Liver (tissue), 9 donors: ENCODE measurements around the gene COMMD10. TPM values are rescaled to one million over a fixed set of nuclear protein-coding genes. Genes with fewer than 3 reads are reported as not detected.

ENCODE experiments used
- DNase-seq: peaks from one replicate; pipeline ENCODE4 v3.0.0-alpha.2; 2017; ENCODE audit warnings: low spot score
- H3K27ac ChIP-seq, 2 donors: one replicate each; pipeline ENCODE4 v1.7.0; 2013; ENCODE audit warnings: inconsistent platforms in 2 of 2, low read length in 2 of 2, control low read depth in 1 of 2, low read depth in 1 of 2, mild to moderate bottlenecking in 1 of 2
- H3K27me3 ChIP-seq, 4 donors: one replicate each; pipeline versions ENCODE4 v1.6.1 to v1.7.0; 2013; ENCODE audit warnings: low read length in 3 of 4, inconsistent platforms in 1 of 4, mild to moderate bottlenecking in 1 of 4, moderate library complexity in 1 of 4; ENCODE audit not compliant: control insufficient read depth in 4 of 4, insufficient read depth in 4 of 4
- H3K36me3 ChIP-seq, 4 donors: one replicate each; pipeline versions ENCODE4 v1.6.1 to v1.7.0; 2013; ENCODE audit warnings: low read length in 3 of 4, mild to moderate bottlenecking in 3 of 4, low read depth in 1 of 4, moderate library complexity in 1 of 4; ENCODE audit not compliant: control insufficient read depth in 4 of 4, insufficient read depth in 3 of 4
- H3K4me1 ChIP-seq, 4 donors: one replicate each; pipeline versions ENCODE4 v1.6.1 to v1.7.0; 2013; ENCODE audit warnings: low read length in 3 of 4, mild to moderate bottlenecking in 3 of 4, moderate library complexity in 1 of 4; ENCODE audit not compliant: control insufficient read depth in 4 of 4, insufficient read depth in 4 of 4
- H3K4me3 ChIP-seq, 3 donors: one replicate each; pipeline versions ENCODE4 v1.6.1 to v1.7.0; 2013; ENCODE audit warnings: low read length in 3 of 3, control low read depth in 1 of 3, low read depth in 1 of 3, mild to moderate bottlenecking in 1 of 3
- H3K9ac ChIP-seq, 2 donors: one replicate each; pipeline ENCODE4 v1.7.0; 2013; ENCODE audit warnings: low read length in 2 of 2, mild to moderate bottlenecking in 2 of 2, moderate library complexity in 2 of 2, control low read depth in 1 of 2, low read depth in 1 of 2
- H3K9me3 ChIP-seq, 4 donors: one replicate each; pipeline versions ENCODE4 v1.6.1 to v1.7.0; 2013; ENCODE audit warnings: low read length in 3 of 4; ENCODE audit not compliant: control insufficient read depth in 4 of 4
- ATF3 ChIP-seq: IDR thresholded peaks from 2 replicates; pipeline ENCODE4 v1.6.1; 2016; ENCODE audit warnings: antibody characterized with exemption
- CTCF ChIP-seq: fragments of 150-350 bp; IDR thresholded peaks from 2 replicates; pipeline ENCODE4 v1.5.1; 2017; ENCODE audit warnings: improper control_type of control experiment, low read depth, low read length; ENCODE audit not compliant: missing input control
- FOXA1 ChIP-seq: IDR thresholded peaks from 2 replicates; pipeline ENCODE4 v1.6.1; 2016; ENCODE audit warnings: antibody characterized with exemption
- FOXA2 ChIP-seq: IDR thresholded peaks from 2 replicates; pipeline ENCODE4 v1.6.1; 2016; ENCODE audit warnings: antibody characterized with exemption
- GABPA ChIP-seq, 2 donors: IDR thresholded peaks in 1 of 2; conservative IDR thresholded peaks in 1 of 2; 2 replicates each; pipeline ENCODE4 v1.6.1; 2016; ENCODE audit warnings: antibody characterized with exemption in 2 of 2, mild to moderate bottlenecking in 1 of 2, moderate library complexity in 1 of 2
- HNF4A ChIP-seq, 2 donors: conservative IDR thresholded peaks; 2 replicates each; pipeline ENCODE4 v1.6.1; 2016; ENCODE audit warnings: antibody characterized with exemption in 2 of 2, mild to moderate bottlenecking in 2 of 2
- HNF4G ChIP-seq: IDR thresholded peaks from 2 replicates; pipeline ENCODE4 v1.6.1; 2016; ENCODE audit warnings: antibody characterized with exemption
- JUND ChIP-seq, 2 donors: IDR thresholded peaks; 2 replicates each; pipeline ENCODE4 v1.6.1; 2016; ENCODE audit warnings: antibody characterized with exemption in 2 of 2
- MAX ChIP-seq: IDR thresholded peaks from 2 replicates; pipeline ENCODE4 v1.6.1; 2016; ENCODE audit warnings: antibody characterized with exemption
- NR2F2 ChIP-seq: IDR thresholded peaks from 2 replicates; pipeline ENCODE4 v1.6.1; 2016; ENCODE audit warnings: antibody characterized with exemption
- RAD21 ChIP-seq, 2 donors: IDR thresholded peaks; 2 replicates each; pipeline ENCODE4 v1.6.1; 2016; ENCODE audit warnings: antibody characterized with exemption in 2 of 2, mild to moderate bottlenecking in 2 of 2
- RXRA ChIP-seq, 2 donors: IDR thresholded peaks; 2 replicates each; pipeline ENCODE4 v1.6.1; 2017 to 2018; ENCODE audit warnings: antibody characterized with exemption in 2 of 2, mild to moderate bottlenecking in 1 of 2
- SP1 ChIP-seq: IDR thresholded peaks from 2 replicates; pipeline ENCODE4 v1.6.1; 2018; ENCODE audit warnings: antibody characterized with exemption, mild to moderate bottlenecking
- ZBTB33 ChIP-seq: IDR thresholded peaks from 2 replicates; pipeline ENCODE4 v1.6.1; 2016; ENCODE audit warnings: antibody characterized with exemption
- WGBS: extraction: QIAGEN DNeasy Blood & Tissue Kit; methylation state at CpG from one replicate; pipeline ENCODE4 v1.1.7; 2013; 5-methylcytosine and 5-hydroxymethylcytosine counted together
- polyA plus RNA-seq, 2 donors: library from polyadenylated mRNA; stranded (reverse) in 1 of 2; unstranded in 1 of 2; fragments of 200-250 nt in 1 of 2; fragments of >200 nt in 1 of 2; fragmentation: Nextera tagmentation in 1 of 2; extraction: Ambion mirVana in 1 of 2; gene quantifications; one replicate each; pipeline versions ENCODE4 v1.2.1 to v1.2.3, GENCODE V29; 2013 to 2015
- total RNA-seq, 2 donors: library from RNA; depleted of rRNA; stranded (reverse); fragments of >200 nt; gene quantifications; one replicate each; pipeline ENCODE4 v1.2.3, GENCODE V29; 2014
- donor health status: healthy.
- donor health status: healthy.
- donor health status: healthy.
- donor health status: healthy.
- donor health status: healthy.

The COMMD10 gene
- total and polyA plus RNA-seq, 4 donors = 8.9 to 30.5 (median 19.3) TPM

GRCh38 chr5:116296335-116297072 lies 211.7 kb downstream of the COMMD10 start:
- Histone ChIP-seq H3K27me3 (no peaks in the 10 kb centered on the region), H3K9ac (no peak overlapping the region), H3K4me1 (peaks cover 0 to 12% (median 11%) of the 10 kb centered on the region in 4 donors), H3K4me3 (peak overlapping the region in 1 of 3 donors; percentile 42), H3K36me3 (peaks cover 1 to 5% (median 3%) of the 10 kb centered on the region in 4 donors), H3K27ac (no peak overlapping the region), H3K9me3 (peaks cover 0 to 2% (median under 1%) of the 10 kb centered on the region in 4 donors)
- WGBS = 55% methylated on average over 4 of the region's 4 CpGs
- TF ChIP-seq HNF4G (peak; percentile 68), CTCF (no peak), SP1 (peak; percentile 39), HNF4A (conservative IDR thresholded peaks at IDR 0.05) (peak; percentile 70 to 85), ZBTB33 (no peak), RXRA (IDR thresholded peaks at IDR 0.05) (peak in 1 of 2 donors; percentile 38)
- no peak for DNase-seq

- TF ChIP-seq RAD21 (IDR thresholded peaks at IDR 0.05) (no peak), ZBTB33 (no peak), FOXA2 (no peak), MAX (no peak), JUND (IDR thresholded peaks at IDR 0.05) (no peak), NR2F2 (no peak), ATF3 (no peak), GABPA (IDR thresholded peaks at IDR 0.05 in 1 of 2, conservative IDR thresholded peaks at IDR 0.05 in 1 of 2) (no peak), FOXA1 (no peak)
- 87% methylated on average over 5 of the region's 5 CpGs for WGBS
These were observed 212.5 kb downstream of the COMMD10 start for GRCh38 chr5:116297296-116297814.

More at GRCh38 chr5:116297296-116297814, 212.5 kb downstream of the COMMD10 start:
- peaks cover 0 to 12% (median 11%) of the 10 kb centered on the region in 4 donors for H3K4me1 ChIP-seq
- peaks cover 0 to 2% (median under 1%) of the 10 kb centered on the region in 4 donors for H3K9me3 ChIP-seq
- H3K4me3 ChIP-seq = no peak overlapping the region
- H3K27me3 ChIP-seq = no peaks in the 10 kb centered on the region
- H3K36me3 ChIP-seq = peaks cover 1 to 5% (median 3%) of the 10 kb centered on the region in 4 donors
- H3K27ac ChIP-seq = no peak overlapping the region
- DNase-seq = no peak
- H3K9ac ChIP-seq = no peak overlapping the region
